RWPE1 (cell line): ENCODE measurements around the gene ADAM22.
A peak's percentile ranks its signal among the peaks of the same experiment; 100 is the strongest.

Source experiments
- CTCF ChIA-PET: fragments of 350-600 bp; sonication (Branson Sonifier 250); formaldehyde crosslinking; extraction: SDS; loops from one replicate; lab custom pipeline; 2021; lab: Yijun Ruan, JAX
- POLR2A ChIA-PET: fragments of 400-600 bp; formaldehyde crosslinking; extraction: SDS; loops from one replicate; lab custom pipeline; 2020; ENCODE audit warnings: antibody characterized with exemption; ENCODE audit not compliant: low non-redundant PET; lab: Yijun Ruan, JAX
- DNase-seq: peaks from one replicate; pipeline ENCODE4 v3.0.0; 2012; ENCODE audit warnings: low spot score
- H3K27ac ChIP-seq: fragments of 450-650 bp; 2 replicates; pipeline ENCODE4 v1.5.1; 2017
- TF ChIP-seq, protein P1 (sequence below): fragments of 450-650 bp; conservative IDR thresholded peaks from 2 replicates; pipeline ENCODE4 v1.5.1; 2017; ENCODE audit warnings: low read depth, mild to moderate bottlenecking

ADAM22 gene

GRCh38 chr7:88165697-88166096 is 231.6 kb downstream of the ADAM22 start:
- no peak for DNase-seq
- CTCF ChIA-PET: interaction anchor here (0.7 kb wide), 1 partner anchor 1440 kb away, joined by 3 read pairs; no protein-coding TSS in a partner anchor
- POLR2A ChIA-PET: no interaction called here
- TF ChIP-seq, protein P1, sequence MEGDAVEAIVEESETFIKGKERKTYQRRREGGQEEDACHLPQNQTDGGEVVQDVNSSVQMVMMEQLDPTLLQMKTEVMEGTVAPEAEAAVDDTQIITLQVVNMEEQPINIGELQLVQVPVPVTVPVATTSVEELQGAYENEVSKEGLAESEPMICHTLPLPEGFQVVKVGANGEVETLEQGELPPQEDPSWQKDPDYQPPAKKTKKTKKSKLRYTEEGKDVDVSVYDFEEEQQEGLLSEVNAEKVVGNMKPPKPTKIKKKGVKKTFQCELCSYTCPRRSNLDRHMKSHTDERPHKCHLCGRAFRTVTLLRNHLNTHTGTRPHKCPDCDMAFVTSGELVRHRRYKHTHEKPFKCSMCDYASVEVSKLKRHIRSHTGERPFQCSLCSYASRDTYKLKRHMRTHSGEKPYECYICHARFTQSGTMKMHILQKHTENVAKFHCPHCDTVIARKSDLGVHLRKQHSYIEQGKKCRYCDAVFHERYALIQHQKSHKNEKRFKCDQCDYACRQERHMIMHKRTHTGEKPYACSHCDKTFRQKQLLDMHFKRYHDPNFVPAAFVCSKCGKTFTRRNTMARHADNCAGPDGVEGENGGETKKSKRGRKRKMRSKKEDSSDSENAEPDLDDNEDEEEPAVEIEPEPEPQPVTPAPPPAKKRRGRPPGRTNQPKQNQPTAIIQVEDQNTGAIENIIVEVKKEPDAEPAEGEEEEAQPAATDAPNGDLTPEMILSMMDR: no peak
- no peak overlapping the region for H3K27ac ChIP-seq

DNA sequence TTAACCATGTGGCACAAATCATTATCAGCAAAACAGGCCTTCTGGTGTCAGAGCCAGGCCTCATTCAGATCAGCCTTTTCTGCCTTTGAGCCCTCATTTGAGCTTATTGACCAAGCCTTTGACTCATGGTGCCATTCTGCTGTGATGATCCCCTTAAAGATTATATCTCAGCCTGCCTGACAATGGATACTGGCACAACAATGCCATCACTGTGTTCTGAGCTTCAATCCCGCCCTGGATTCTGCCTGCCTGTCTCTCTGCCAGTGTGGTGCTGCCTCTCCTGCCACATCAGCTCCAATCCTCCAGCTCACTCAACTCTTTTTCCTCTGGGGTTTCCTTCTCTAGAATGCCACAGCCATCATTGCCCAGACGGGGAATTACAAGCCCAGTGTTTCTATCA is 233.2 kb downstream of the ADAM22 start:
- ChIA-PET POLR2A (no interaction called here), CTCF (no interaction called here)
- TF ChIP-seq, protein P1: no peak
- no peak for DNase-seq
- no peak overlapping the region for H3K27ac ChIP-seq

GRCh38 chr7:88167721-88168120 is 233.7 kb downstream of the ADAM22 start:
- no peak overlapping the region for H3K27ac ChIP-seq
- POLR2A ChIA-PET: no interaction called here
- TF ChIP-seq, protein P1: no peak
- CTCF ChIA-PET: no interaction called here
- DNase-seq: no peak

GRCh38 chr7:88169717-88170320 is 235.8 kb downstream of the ADAM22 start:
- POLR2A ChIA-PET: no interaction called here
- peak; percentile 9 for DNase-seq

GRCh38 chr7:88172842-88173241 is 238.8 kb downstream of the ADAM22 start:
- DNase-seq: no peak
- TF ChIP-seq, protein P1: no peak
- no peak overlapping the region for H3K27ac ChIP-seq
- POLR2A ChIA-PET: no interaction called here
- CTCF ChIA-PET: no interaction called here

More at GRCh38 chr7:88169717-88170320, 235.8 kb downstream of the ADAM22 start:
- TF ChIP-seq, protein P1: peak; percentile 81
- CTCF ChIA-PET: interaction anchor here (0.5 to 1.4 kb wide), 12 partner anchors 16 to 1932 kb away, joined by 3 to 6 read pairs (median 4); no protein-coding TSS in a partner anchor
- H3K27ac ChIP-seq: no peak overlapping the region

DNA sequence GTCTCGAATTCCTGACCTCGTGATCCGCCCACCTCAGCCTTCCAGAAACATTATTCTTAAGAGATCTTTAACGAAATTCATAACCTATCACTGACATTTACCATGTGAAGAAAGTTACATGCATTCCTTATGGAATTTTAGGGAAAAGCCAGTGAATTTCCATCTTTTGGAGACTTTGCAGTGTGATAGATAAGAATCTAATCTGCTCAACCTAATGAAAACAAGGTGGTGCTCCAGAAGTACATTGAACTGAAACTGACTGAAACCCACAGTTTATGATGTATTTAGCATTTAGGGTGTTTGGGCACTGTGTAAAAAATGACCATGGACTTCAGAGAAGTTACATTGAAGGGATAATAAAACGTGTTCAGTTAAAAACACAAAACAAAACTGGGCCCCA is 242.1 kb downstream of the ADAM22 start:
- CTCF ChIA-PET: no interaction called here
- TF ChIP-seq, protein P1: no peak
- no peak for DNase-seq
- no peak overlapping the region for H3K27ac ChIP-seq
- POLR2A ChIA-PET: no interaction called here
